Fibroblast of lung (primary cell): Measurements from ENCODE around the gene NYAP1.

Experiments used
- CTCF ChIP-seq, 2 donors: IDR thresholded peaks in 1 of 2; conservative IDR thresholded peaks in 1 of 2; 1 replicate in 1 of 2; 2 replicates in 1 of 2; pipeline ENCODE4 v1.5.1; 2011 to 2012; ENCODE audit warnings: low read length in 2 of 2, control low read depth in 1 of 2, inconsistent platforms in 1 of 2, low read depth in 1 of 2, mild to moderate bottlenecking in 1 of 2
- EZH2 ChIP-seq: IDR thresholded peaks from 2 replicates; pipeline ENCODE4 v1.5.1; 2012; ENCODE audit warnings: low read length, control low read depth, mild to moderate bottlenecking; ENCODE audit errors: missing control alignments

- TF ChIP-seq CTCF (conservative IDR thresholded peaks at IDR 0.05 in 1 of 2, IDR thresholded peaks at IDR 0.05 in 1 of 2; ENCODE audit: low read depth in 1 of 2, low read length in 2 of 2): no peak
- TF ChIP-seq EZH2: no peak
These were observed 18.4 kb upstream of the NYAP1 start for GRCh38 chr7:100465299-100465698.
